K562 (cell line): Measurements from ENCODE around the gene GPD2.

ENCODE experiments used
- ASH1L ChIP-seq: fragments of 450-650 bp; IDR thresholded peaks from 2 replicates; pipeline ENCODE4 v1.6.1; 2018; ENCODE audit warnings: borderline replicate concordance, mild to moderate bottlenecking, low read depth; ENCODE audit not compliant: partially characterized antibody
- BCOR ChIP-seq: fragments of 450-650 bp; IDR thresholded peaks from 2 replicates; pipeline ENCODE4 v1.6.1; 2016
- HDAC2 ChIP-seq: fragments of 450-650 bp; IDR thresholded peaks from 2 replicates; pipeline ENCODE4 v1.6.1; 2016; ENCODE audit warnings: mild to moderate bottlenecking
- LARP7 ChIP-seq: fragments of 450-650 bp; IDR thresholded peaks from 2 replicates; pipeline ENCODE4 v1.6.1; 2016
- POLR2A ChIP-seq: fragments of 450-650 bp; conservative IDR thresholded peaks from 2 replicates; pipeline ENCODE4 v1.6.1; 2016
- RAD51 ChIP-seq: fragments of 450-650 bp; IDR thresholded peaks from 2 replicates; pipeline ENCODE4 v1.7.1; 2016; ENCODE audit warnings: low read depth, mild to moderate bottlenecking, borderline replicate concordance
- YY1 ChIP-seq, 3 experiments: IDR thresholded peaks; 2 replicates each; pipeline ENCODE4 v1.6.1; 2011; ENCODE audit warnings: low read length in 2 of 3, mild to moderate bottlenecking in 2 of 3, moderate library complexity in 2 of 3, borderline replicate concordance in 1 of 3, control low read depth in 1 of 3, low read depth in 1 of 3; ENCODE audit not compliant: insufficient read depth in 3 of 3, insufficient replicate concordance in 2 of 3, control insufficient read depth in 1 of 3, insufficient read length in 1 of 3; ENCODE audit errors: extremely low read depth in 1 of 3
- ZNF140 ChIP-seq: fragments of 250-450 bp; sonication (Bioruptor Pico); IDR thresholded peaks from 2 replicates; pipeline ENCODE4 v1.8.0; 2021; ENCODE audit warnings: moderate library complexity, mild to moderate bottlenecking, inconsistent platforms
- ZNF3 ChIP-seq: fragments of 250-450 bp; sonication (Bioruptor Pico); IDR thresholded peaks from 2 replicates; pipeline ENCODE4 v1.5.0; 2021; ENCODE audit warnings: mild to moderate bottlenecking, moderate library complexity
- TF ChIP-seq, protein P1 (sequence below), 3 experiments: IDR thresholded peaks in 2 of 3; conservative IDR thresholded peaks in 1 of 3; 2 replicates each; pipeline ENCODE4 v1.5.1; 2011 to 2012; ENCODE audit warnings: low read length in 3 of 3, mild to moderate bottlenecking in 3 of 3, control low read depth in 2 of 3, improper control_type of control experiment in 1 of 3, inconsistent platforms in 1 of 3, low read depth in 1 of 3, mixed read lengths in 1 of 3, moderate library complexity in 1 of 3; ENCODE audit not compliant: insufficient read depth in 2 of 3
- TF ChIP-seq, protein P2 (sequence below), 3 experiments: fragments of 200-800 bp in 1 of 3; fragments of 250-450 bp in 1 of 3; fragments of 450-650 bp in 1 of 3; sonication (Bioruptor Pico) in 1 of 3; sonication (Bioruptor generic) in 1 of 3; formaldehyde crosslinking in 1 of 3; IDR thresholded peaks; 2 replicates each; pipeline versions ENCODE4 v1.6.1 to v1.8.0; 2016 to 2022; ENCODE audit warnings: mild to moderate bottlenecking in 2 of 3, missing genetic modification characterization in 2 of 3, missing compliant biosample characterization in 1 of 3, moderate library complexity in 1 of 3
- TF ChIP-seq, protein P3 (sequence below), 2 experiments: fragments of 450-650 bp; formaldehyde crosslinking in 1 of 2; IDR thresholded peaks; 2 replicates each; pipeline versions ENCODE4 v1.4.0 to v1.6.1; 2014 to 2020; ENCODE audit warnings: mild to moderate bottlenecking in 2 of 2, borderline replicate concordance in 1 of 2, low read depth in 1 of 2
- TF ChIP-seq, protein P4 (sequence below): conservative IDR thresholded peaks from 2 replicates; pipeline ENCODE4 v1.6.1; 2011; ENCODE audit warnings: low read depth, mild to moderate bottlenecking, low read length; ENCODE audit not compliant: control insufficient read depth
- TF ChIP-seq, protein P5 (sequence below): IDR thresholded peaks from 3 replicates; pipeline ENCODE4 v1.6.1; 2011; ENCODE audit warnings: borderline replicate concordance, mild to moderate bottlenecking; ENCODE audit not compliant: insufficient read length, insufficient read depth

DNA sequence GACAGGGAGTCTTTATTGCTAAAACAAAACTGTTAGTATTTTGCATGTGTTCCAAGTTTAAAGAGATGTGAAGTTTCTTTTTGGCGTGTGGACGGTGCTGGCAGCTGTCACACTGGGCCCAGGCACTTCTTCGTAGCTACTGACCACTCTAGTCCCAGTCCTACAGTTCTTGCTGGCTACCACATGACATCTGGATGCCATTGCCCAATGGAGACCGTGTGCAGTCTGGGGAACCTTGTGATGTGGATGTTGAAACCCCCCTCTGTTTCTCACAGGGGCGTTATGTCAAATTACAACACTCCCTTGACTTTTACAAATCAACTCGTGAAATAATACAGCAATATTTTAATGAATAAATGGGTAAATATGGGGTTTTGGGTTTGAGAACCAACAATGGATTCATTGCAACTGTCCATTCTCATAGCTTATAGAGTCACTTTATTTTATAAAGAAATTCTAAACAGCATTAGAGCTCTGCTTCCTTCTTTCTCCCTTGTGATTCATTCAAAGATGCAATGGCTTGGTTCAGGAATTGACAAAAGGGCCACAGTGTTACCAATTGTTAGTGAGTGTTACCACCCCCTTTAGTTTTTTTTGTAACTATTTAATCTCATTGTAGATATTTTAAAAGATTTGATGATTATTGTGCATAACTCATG, 1.2 kb downstream of the GPD2 start:
- TF ChIP-seq POLR2A = no peak
- peak in 1 of 3 experiments; percentile 59 for TF ChIP-seq YY1 (IDR thresholded peaks at IDR 0.05; ENCODE audit: borderline replicate concordance in 1 of 3, control insufficient read depth in 1 of 3, extremely low read depth in 1 of 3, insufficient read depth in 3 of 3, insufficient read length in 1 of 3, insufficient replicate concordance in 2 of 3, low read depth in 1 of 3, low read length in 2 of 3)
- TF ChIP-seq, protein P1, sequence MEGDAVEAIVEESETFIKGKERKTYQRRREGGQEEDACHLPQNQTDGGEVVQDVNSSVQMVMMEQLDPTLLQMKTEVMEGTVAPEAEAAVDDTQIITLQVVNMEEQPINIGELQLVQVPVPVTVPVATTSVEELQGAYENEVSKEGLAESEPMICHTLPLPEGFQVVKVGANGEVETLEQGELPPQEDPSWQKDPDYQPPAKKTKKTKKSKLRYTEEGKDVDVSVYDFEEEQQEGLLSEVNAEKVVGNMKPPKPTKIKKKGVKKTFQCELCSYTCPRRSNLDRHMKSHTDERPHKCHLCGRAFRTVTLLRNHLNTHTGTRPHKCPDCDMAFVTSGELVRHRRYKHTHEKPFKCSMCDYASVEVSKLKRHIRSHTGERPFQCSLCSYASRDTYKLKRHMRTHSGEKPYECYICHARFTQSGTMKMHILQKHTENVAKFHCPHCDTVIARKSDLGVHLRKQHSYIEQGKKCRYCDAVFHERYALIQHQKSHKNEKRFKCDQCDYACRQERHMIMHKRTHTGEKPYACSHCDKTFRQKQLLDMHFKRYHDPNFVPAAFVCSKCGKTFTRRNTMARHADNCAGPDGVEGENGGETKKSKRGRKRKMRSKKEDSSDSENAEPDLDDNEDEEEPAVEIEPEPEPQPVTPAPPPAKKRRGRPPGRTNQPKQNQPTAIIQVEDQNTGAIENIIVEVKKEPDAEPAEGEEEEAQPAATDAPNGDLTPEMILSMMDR (IDR thresholded peaks at IDR 0.05 in 2 of 3, conservative IDR thresholded peaks at IDR 0.05 in 1 of 3; ENCODE audit: insufficient read depth in 2 of 3, low read depth in 1 of 3, low read length in 3 of 3) = no peak
- TF ChIP-seq, protein P2, sequence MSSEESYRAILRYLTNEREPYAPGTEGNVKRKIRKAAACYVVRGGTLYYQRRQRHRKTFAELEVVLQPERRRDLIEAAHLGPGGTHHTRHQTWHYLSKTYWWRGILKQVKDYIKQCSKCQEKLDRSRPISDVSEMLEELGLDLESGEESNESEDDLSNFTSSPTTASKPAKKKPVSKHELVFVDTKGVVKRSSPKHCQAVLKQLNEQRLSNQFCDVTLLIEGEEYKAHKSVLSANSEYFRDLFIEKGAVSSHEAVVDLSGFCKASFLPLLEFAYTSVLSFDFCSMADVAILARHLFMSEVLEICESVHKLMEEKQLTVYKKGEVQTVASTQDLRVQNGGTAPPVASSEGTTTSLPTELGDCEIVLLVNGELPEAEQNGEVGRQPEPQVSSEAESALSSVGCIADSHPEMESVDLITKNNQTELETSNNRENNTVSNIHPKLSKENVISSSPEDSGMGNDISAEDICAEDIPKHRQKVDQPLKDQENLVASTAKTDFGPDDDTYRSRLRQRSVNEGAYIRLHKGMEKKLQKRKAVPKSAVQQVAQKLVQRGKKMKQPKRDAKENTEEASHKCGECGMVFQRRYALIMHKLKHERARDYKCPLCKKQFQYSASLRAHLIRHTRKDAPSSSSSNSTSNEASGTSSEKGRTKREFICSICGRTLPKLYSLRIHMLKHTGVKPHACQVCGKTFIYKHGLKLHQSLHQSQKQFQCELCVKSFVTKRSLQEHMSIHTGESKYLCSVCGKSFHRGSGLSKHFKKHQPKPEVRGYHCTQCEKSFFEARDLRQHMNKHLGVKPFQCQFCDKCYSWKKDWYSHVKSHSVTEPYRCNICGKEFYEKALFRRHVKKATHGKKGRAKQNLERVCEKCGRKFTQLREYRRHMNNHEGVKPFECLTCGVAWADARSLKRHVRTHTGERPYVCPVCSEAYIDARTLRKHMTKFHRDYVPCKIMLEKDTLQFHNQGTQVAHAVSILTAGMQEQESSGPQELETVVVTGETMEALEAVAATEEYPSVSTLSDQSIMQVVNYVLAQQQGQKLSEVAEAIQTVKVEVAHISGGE (CRISPR knock-in tag; IDR thresholded peaks at IDR 0.05) = no peak
- TF ChIP-seq, protein P3, sequence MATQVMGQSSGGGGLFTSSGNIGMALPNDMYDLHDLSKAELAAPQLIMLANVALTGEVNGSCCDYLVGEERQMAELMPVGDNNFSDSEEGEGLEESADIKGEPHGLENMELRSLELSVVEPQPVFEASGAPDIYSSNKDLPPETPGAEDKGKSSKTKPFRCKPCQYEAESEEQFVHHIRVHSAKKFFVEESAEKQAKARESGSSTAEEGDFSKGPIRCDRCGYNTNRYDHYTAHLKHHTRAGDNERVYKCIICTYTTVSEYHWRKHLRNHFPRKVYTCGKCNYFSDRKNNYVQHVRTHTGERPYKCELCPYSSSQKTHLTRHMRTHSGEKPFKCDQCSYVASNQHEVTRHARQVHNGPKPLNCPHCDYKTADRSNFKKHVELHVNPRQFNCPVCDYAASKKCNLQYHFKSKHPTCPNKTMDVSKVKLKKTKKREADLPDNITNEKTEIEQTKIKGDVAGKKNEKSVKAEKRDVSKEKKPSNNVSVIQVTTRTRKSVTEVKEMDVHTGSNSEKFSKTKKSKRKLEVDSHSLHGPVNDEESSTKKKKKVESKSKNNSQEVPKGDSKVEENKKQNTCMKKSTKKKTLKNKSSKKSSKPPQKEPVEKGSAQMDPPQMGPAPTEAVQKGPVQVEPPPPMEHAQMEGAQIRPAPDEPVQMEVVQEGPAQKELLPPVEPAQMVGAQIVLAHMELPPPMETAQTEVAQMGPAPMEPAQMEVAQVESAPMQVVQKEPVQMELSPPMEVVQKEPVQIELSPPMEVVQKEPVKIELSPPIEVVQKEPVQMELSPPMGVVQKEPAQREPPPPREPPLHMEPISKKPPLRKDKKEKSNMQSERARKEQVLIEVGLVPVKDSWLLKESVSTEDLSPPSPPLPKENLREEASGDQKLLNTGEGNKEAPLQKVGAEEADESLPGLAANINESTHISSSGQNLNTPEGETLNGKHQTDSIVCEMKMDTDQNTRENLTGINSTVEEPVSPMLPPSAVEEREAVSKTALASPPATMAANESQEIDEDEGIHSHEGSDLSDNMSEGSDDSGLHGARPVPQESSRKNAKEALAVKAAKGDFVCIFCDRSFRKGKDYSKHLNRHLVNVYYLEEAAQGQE (IDR thresholded peaks at IDR 0.05; ENCODE audit: borderline replicate concordance) = no peak
- TF ChIP-seq, protein P3 (CRISPR knock-in tag; IDR thresholded peaks at IDR 0.05; ENCODE audit: low read depth) = no peak
- TF ChIP-seq ASH1L = no peak
- TF ChIP-seq BCOR = no peak
- TF ChIP-seq, protein P4, sequence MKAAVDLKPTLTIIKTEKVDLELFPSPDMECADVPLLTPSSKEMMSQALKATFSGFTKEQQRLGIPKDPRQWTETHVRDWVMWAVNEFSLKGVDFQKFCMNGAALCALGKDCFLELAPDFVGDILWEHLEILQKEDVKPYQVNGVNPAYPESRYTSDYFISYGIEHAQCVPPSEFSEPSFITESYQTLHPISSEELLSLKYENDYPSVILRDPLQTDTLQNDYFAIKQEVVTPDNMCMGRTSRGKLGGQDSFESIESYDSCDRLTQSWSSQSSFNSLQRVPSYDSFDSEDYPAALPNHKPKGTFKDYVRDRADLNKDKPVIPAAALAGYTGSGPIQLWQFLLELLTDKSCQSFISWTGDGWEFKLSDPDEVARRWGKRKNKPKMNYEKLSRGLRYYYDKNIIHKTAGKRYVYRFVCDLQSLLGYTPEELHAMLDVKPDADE = no peak
- TF ChIP-seq, protein P5, sequence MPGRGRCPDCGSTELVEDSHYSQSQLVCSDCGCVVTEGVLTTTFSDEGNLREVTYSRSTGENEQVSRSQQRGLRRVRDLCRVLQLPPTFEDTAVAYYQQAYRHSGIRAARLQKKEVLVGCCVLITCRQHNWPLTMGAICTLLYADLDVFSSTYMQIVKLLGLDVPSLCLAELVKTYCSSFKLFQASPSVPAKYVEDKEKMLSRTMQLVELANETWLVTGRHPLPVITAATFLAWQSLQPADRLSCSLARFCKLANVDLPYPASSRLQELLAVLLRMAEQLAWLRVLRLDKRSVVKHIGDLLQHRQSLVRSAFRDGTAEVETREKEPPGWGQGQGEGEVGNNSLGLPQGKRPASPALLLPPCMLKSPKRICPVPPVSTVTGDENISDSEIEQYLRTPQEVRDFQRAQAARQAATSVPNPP = no peak
- no peak for TF ChIP-seq RAD51
- no peak for TF ChIP-seq LARP7
- TF ChIP-seq ZNF140 = no peak
- no peak for TF ChIP-seq HDAC2
- TF ChIP-seq ZNF3 (CRISPR knock-in tag) = no peak
